Neural progenitor cell (in vitro differentiated cells): ENCODE data around the gene ZNF836.

ENCODE experiments used
- CTCF ChIP-seq: fragments of 200-600 bp; sonication (generic); IDR thresholded peaks from 2 replicates; pipeline ENCODE4 v1.5.1; 2017; ENCODE audit warnings: antibody characterized with exemption, mild to moderate bottlenecking
- EZH2 ChIP-seq: fragments of 200-600 bp; sonication (generic); IDR thresholded peaks from 2 replicates; pipeline ENCODE4 v1.6.1; 2017; ENCODE audit warnings: antibody characterized with exemption, mild to moderate bottlenecking, moderate library complexity
- EZH2phosphoT487 ChIP-seq: fragments of 200-600 bp; sonication (generic); IDR thresholded peaks from 2 replicates; pipeline ENCODE4 v1.6.1; 2017; ENCODE audit warnings: antibody characterized with exemption

GRCh38 chr19:52198678-52199077 lies 27.3 kb upstream of the ZNF836 start:
- TF ChIP-seq EZH2, result no peak
- TF ChIP-seq CTCF, result no peak
- no peak for TF ChIP-seq EZH2phosphoT487
